Gastroesophageal sphincter (tissue), 3 donors: Measurements from ENCODE around the gene EWSR1.

Experiments used
- EP300 ChIP-seq: sonication (generic); formaldehyde crosslinking; IDR thresholded peaks from one replicate; pipeline ENCODE4 v1.6.1; 2017; ENCODE audit warnings: antibody characterized with exemption, mild to moderate bottlenecking
- POLR2A ChIP-seq, 2 donors: fragments of 450-650 bp; IDR thresholded peaks; one replicate each; pipeline ENCODE4 v1.6.1; 2017; ENCODE audit warnings: antibody characterized with exemption in 2 of 2, mild to moderate bottlenecking in 2 of 2, moderate library complexity in 1 of 2
- POLR2AphosphoS5 ChIP-seq: sonication (generic); formaldehyde crosslinking; IDR thresholded peaks from one replicate; pipeline ENCODE4 v1.6.1; 2017; ENCODE audit warnings: antibody characterized with exemption
- TF ChIP-seq, protein P1 (sequence below), 4 experiments: fragments of 200-600 bp in 2 of 4; fragments of 450-650 bp in 2 of 4; sonication (generic) in 1 of 4; IDR thresholded peaks; one replicate each; pipeline ENCODE4 v1.5.1; 2017 to 2019; ENCODE audit warnings: antibody characterized with exemption in 4 of 4, mild to moderate bottlenecking in 2 of 4, moderate library complexity in 2 of 4

DNA sequence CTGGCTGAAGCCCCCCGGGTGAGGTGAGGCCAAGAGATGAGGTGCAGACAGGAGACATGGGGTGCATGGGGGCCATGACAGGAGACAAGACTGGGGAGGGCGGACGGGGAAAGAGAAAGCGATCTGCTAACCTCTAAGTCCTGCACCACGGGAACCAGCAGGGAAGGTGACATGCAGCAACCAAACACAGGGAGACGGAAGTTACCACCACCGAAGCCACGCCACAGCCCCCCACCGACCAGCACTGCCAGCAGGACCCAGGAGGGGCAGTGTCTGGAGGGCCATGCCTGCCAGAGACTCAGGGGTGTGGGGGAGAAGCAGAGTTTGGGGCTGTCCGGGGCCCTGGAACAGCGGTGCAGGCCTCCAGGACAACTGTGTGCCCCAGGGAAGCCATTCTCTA lies 61.5 kb downstream of the EWSR1 start:
- no peak for TF ChIP-seq POLR2A (IDR thresholded peaks at IDR 0.05)
- TF ChIP-seq, protein P1, sequence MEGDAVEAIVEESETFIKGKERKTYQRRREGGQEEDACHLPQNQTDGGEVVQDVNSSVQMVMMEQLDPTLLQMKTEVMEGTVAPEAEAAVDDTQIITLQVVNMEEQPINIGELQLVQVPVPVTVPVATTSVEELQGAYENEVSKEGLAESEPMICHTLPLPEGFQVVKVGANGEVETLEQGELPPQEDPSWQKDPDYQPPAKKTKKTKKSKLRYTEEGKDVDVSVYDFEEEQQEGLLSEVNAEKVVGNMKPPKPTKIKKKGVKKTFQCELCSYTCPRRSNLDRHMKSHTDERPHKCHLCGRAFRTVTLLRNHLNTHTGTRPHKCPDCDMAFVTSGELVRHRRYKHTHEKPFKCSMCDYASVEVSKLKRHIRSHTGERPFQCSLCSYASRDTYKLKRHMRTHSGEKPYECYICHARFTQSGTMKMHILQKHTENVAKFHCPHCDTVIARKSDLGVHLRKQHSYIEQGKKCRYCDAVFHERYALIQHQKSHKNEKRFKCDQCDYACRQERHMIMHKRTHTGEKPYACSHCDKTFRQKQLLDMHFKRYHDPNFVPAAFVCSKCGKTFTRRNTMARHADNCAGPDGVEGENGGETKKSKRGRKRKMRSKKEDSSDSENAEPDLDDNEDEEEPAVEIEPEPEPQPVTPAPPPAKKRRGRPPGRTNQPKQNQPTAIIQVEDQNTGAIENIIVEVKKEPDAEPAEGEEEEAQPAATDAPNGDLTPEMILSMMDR (IDR thresholded peaks at IDR 0.05) = no peak
- no peak for TF ChIP-seq POLR2AphosphoS5
- TF ChIP-seq EP300 = no peak
